ENCODE data around the gene PCDH1.

DNA sequence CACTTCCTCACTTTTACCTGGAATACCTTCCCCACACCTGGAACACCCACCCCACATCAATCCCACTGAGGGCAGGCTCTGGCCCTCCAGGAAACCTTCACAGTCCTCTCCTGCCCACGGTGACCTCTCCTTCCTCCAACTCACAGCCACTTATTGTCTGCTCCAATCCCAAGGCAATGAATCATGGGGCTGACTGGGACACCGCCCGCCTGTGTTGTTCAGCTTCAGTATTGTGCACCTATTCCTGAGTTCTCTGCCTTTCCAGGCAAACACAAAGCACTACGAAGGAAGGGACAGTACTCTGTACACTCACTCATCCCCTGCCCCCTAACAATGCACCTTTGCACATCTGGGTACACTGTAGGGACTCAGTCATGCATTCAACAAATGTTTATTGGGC is 7.3 kb downstream of the PCDH1 start:
- TF ChIP-seq POLR2A (IDR thresholded peaks at IDR 0.05): no peak
- TF ChIP-seq, protein P1, sequence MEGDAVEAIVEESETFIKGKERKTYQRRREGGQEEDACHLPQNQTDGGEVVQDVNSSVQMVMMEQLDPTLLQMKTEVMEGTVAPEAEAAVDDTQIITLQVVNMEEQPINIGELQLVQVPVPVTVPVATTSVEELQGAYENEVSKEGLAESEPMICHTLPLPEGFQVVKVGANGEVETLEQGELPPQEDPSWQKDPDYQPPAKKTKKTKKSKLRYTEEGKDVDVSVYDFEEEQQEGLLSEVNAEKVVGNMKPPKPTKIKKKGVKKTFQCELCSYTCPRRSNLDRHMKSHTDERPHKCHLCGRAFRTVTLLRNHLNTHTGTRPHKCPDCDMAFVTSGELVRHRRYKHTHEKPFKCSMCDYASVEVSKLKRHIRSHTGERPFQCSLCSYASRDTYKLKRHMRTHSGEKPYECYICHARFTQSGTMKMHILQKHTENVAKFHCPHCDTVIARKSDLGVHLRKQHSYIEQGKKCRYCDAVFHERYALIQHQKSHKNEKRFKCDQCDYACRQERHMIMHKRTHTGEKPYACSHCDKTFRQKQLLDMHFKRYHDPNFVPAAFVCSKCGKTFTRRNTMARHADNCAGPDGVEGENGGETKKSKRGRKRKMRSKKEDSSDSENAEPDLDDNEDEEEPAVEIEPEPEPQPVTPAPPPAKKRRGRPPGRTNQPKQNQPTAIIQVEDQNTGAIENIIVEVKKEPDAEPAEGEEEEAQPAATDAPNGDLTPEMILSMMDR (IDR thresholded peaks at IDR 0.05): no peak

All from testis (tissue), 2 donors.